HEK293 (cell line): ENCODE results near the gene TLE4.

ENCODE experiments used
- CTCF ChIA-PET: fragments of 350-600 bp; formaldehyde crosslinking; extraction: SDS; loops from one replicate; lab custom pipeline; 2021; ENCODE audit warnings: antibody characterized with exemption; lab: Yijun Ruan, JAX
- POLR2A ChIA-PET: fragments of 300-600 bp; formaldehyde crosslinking; extraction: SDS; loops from one replicate; lab custom pipeline; 2020; ENCODE audit warnings: antibody characterized with exemption, inconsistent platforms; lab: Yijun Ruan, JAX
- H3K27ac ChIP-seq: fragments of 200-500 bp; sonication (Bioruptor generic); 2 replicates; pipeline ENCODE4 v1.5.1; 2014; ENCODE audit warnings: low read depth, low read length, control low read depth, inconsistent platforms; ENCODE audit errors: extremely low read depth
- H3K36me3 ChIP-seq, 2 experiments: fragments of 200-500 bp in 1 of 2; sonication (Bioruptor generic) in 1 of 2; 1 replicate in 1 of 2; 2 replicates in 1 of 2; pipeline ENCODE4 v1.5.1; 2014 to 2017; ENCODE audit warnings: inconsistent platforms in 2 of 2, low read length in 2 of 2; ENCODE audit not compliant: control insufficient read depth in 2 of 2, insufficient read depth in 1 of 2
- H3K4me1 ChIP-seq: fragments of 200-500 bp; sonication (Bioruptor generic); 2 replicates; pipeline ENCODE4 v1.5.1; 2014; ENCODE audit warnings: mild to moderate bottlenecking, low read length, inconsistent platforms; ENCODE audit not compliant: control insufficient read depth, insufficient read depth
- H3K4me3 ChIP-seq: 2 replicates; pipeline ENCODE4 v1.5.1; 2011; ENCODE audit warnings: low read depth, mild to moderate bottlenecking, control low read depth, low read length, moderate library complexity
- H3K9me3 ChIP-seq: fragments of 200-500 bp; sonication (Bioruptor generic); 2 replicates; pipeline ENCODE4 v1.5.1; 2014; ENCODE audit warnings: low read depth, low read length, inconsistent platforms; ENCODE audit not compliant: control insufficient read depth, insufficient read depth
- FEZF1 ChIP-seq: fragments of 450-650 bp; formaldehyde crosslinking; IDR thresholded peaks from 2 replicates; pipeline ENCODE4 v1.5.1; 2016; ENCODE audit warnings: missing biosample characterization, missing genetic modification characterization
- HOXC10 ChIP-seq: sonication (generic); formaldehyde crosslinking; IDR thresholded peaks from 2 replicates; pipeline ENCODE4 v1.8.1; 2023; ENCODE audit warnings: mild to moderate bottlenecking, missing genetic modification reagents
- SCRT2 ChIP-seq: fragments of 450-650 bp; formaldehyde crosslinking; IDR thresholded peaks from 2 replicates; pipeline ENCODE4 v1.5.1; 2016; ENCODE audit warnings: missing biosample characterization, missing genetic modification characterization
- SP3 ChIP-seq: fragments of 450-650 bp; formaldehyde crosslinking; IDR thresholded peaks from 2 replicates; pipeline ENCODE4 v1.5.1; 2016; ENCODE audit warnings: missing biosample characterization, missing genetic modification characterization
- TRIM28 ChIP-seq: IDR thresholded peaks from 2 replicates; pipeline ENCODE4 v1.6.1; 2011; ENCODE audit warnings: low read length, control low read depth, borderline replicate concordance
- ZNF140 ChIP-seq: fragments of 450-650 bp; formaldehyde crosslinking; IDR thresholded peaks from 2 replicates; pipeline ENCODE4 v1.5.1; 2016; ENCODE audit warnings: missing biosample characterization, missing genetic modification characterization
- ZNF155 ChIP-seq: fragments of 450-650 bp; formaldehyde crosslinking; IDR thresholded peaks from 2 replicates; pipeline ENCODE4 v1.5.1; 2016; ENCODE audit warnings: missing biosample characterization, missing genetic modification characterization
- ZNF324 ChIP-seq: fragments of 450-650 bp; formaldehyde crosslinking; IDR thresholded peaks from 2 replicates; pipeline ENCODE4 v1.5.1; 2016; ENCODE audit warnings: missing biosample characterization, missing genetic modification characterization
- ZNF366 ChIP-seq: fragments of 450-650 bp; formaldehyde crosslinking; conservative IDR thresholded peaks from 2 replicates; pipeline ENCODE4 v1.5.1; 2016; ENCODE audit warnings: missing biosample characterization, missing genetic modification characterization
- ZNF404 ChIP-seq: fragments of 450-650 bp; formaldehyde crosslinking; IDR thresholded peaks from 2 replicates; pipeline ENCODE4 v1.5.1; 2017; ENCODE audit warnings: missing biosample characterization, missing genetic modification characterization
- ZNF510 ChIP-seq: fragments of 450-650 bp; formaldehyde crosslinking; IDR thresholded peaks from 2 replicates; pipeline ENCODE4 v1.5.1; 2018; ENCODE audit warnings: mild to moderate bottlenecking, missing genetic modification characterization, missing biosample characterization; ENCODE audit not compliant: insufficient replicate concordance
- ZNF530 ChIP-seq: fragments of 450-650 bp; formaldehyde crosslinking; IDR thresholded peaks from 2 replicates; pipeline ENCODE4 v1.5.1; 2016; ENCODE audit warnings: low read depth, missing biosample characterization, missing genetic modification characterization
- ZNF596 ChIP-seq: fragments of 450-650 bp; IDR thresholded peaks from 2 replicates; pipeline ENCODE4 v1.5.0; 2018; ENCODE audit warnings: missing biosample characterization, mild to moderate bottlenecking, missing genetic modification characterization, moderate library complexity
- ZNF626 ChIP-seq: fragments of 450-650 bp; sonication (Bioruptor Pico); formaldehyde crosslinking; IDR thresholded peaks from 2 replicates; pipeline ENCODE4 v1.5.1; 2018; ENCODE audit warnings: missing biosample characterization, missing genetic modification characterization, inconsistent platforms
- ZNF707 ChIP-seq: fragments of 450-650 bp; formaldehyde crosslinking; IDR thresholded peaks from 2 replicates; pipeline ENCODE4 v1.5.1; 2016; ENCODE audit warnings: missing biosample characterization, missing genetic modification characterization
- TF ChIP-seq, protein P1 (sequence below): fragments of 450-650 bp; formaldehyde crosslinking; IDR thresholded peaks from 2 replicates; pipeline ENCODE4 v1.5.1; 2016; ENCODE audit warnings: missing biosample characterization, missing genetic modification characterization, low read depth
- TF ChIP-seq, protein P2 (sequence below): fragments of 450-650 bp; formaldehyde crosslinking; IDR thresholded peaks from 2 replicates; pipeline ENCODE4 v1.5.1; 2017; ENCODE audit warnings: missing biosample characterization, missing genetic modification characterization
- TF ChIP-seq, protein P3 (sequence below): fragments of 450-650 bp; formaldehyde crosslinking; IDR thresholded peaks from 2 replicates; pipeline ENCODE4 v1.5.1; 2017; ENCODE audit warnings: missing biosample characterization, missing genetic modification characterization

Gene TLE4

DNA sequence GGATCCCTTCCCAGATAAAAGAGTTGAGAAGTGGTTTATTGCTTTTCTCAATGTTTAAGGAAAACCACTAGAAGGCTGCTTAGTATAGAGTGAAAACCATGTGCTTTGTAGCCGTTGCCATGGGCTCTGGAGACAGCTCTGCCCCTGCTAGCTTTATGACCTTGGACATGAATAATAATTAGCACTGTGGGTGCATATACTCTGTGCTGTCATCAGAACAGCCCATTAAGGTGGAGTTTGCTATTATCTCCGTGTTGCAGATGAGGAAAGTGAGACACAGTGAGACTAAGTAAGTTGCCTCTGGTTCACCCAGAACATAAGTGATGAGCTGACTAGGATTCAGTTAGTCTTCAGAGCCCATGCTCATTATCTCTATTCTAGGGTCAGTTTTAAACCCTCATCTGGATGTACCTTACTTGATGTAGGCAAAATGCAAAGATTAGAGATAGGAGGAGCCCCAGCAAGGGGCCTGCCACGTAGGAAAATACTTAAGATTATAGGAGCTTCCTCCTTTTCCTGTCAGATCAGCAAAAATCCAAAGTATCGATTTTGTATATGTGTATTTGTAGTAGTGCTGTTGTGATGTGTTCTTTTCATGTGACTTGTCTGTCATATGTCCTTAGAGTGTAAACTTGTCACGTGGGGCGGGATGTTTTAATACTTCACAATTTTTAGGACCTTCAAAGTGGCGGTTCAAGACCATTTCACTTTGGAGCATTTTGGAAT lies 102.5 kb downstream of the TLE4 start:
- Histone ChIP-seq H3K27ac (no peak overlapping the region), H3K36me3 (peaks cover 0 to 9% of the 10 kb centered on the region in 2 experiments; a peak in 1 of 3 replicates), H3K4me1 (no peaks in the 10 kb centered on the region), H3K4me3 (no peak overlapping the region), H3K9me3 (no peaks in the 10 kb centered on the region)
- ChIA-PET POLR2A (no interaction called here), CTCF (interaction anchor here (0.5 to 1.2 kb wide), 3 partner anchors 11 to 544 kb away, joined by 3 to 4 read pairs (median 3); no protein-coding TSS in a partner anchor)
- TF ChIP-seq TRIM28 (peak; percentile 98), ZNF155 (tag by site-specific recombination) (no peak), ZNF140 (tag by site-specific recombination) (no peak), ZNF510 (tag by site-specific recombination) (no peak), ZNF404 (tag by site-specific recombination) (no peak)
- TF ChIP-seq, protein P1, sequence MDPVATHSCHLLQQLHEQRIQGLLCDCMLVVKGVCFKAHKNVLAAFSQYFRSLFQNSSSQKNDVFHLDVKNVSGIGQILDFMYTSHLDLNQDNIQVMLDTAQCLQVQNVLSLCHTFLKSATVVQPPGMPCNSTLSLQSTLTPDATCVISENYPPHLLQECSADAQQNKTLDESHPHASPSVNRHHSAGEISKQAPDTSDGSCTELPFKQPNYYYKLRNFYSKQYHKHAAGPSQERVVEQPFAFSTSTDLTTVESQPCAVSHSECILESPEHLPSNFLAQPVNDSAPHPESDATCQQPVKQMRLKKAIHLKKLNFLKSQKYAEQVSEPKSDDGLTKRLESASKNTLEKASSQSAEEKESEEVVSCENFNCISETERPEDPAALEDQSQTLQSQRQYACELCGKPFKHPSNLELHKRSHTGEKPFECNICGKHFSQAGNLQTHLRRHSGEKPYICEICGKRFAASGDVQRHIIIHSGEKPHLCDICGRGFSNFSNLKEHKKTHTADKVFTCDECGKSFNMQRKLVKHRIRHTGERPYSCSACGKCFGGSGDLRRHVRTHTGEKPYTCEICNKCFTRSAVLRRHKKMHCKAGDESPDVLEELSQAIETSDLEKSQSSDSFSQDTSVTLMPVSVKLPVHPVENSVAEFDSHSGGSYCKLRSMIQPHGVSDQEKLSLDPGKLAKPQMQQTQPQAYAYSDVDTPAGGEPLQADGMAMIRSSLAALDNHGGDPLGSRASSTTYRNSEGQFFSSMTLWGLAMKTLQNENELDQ (tag by site-specific recombination) = no peak
- TF ChIP-seq, all 188 proteins: peak for 1

DNA sequence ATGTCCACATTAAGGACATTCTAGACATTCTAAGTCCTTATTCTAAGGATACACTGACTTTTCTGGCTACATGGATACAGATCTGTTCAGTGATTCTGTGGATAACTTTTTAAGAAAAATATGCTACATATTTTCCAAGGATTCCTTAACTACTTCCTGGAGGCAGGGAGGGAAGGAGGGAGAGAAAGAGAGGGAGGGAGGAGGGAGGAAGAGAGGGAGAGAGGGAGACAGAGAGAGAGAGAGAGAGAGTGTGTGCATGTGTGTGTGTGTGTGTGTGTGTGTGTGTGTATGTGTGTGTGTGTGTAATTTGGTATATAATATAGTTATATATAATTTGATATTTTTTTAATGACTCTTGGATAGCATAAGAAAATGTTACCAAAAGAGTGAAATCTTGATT lies 109.8 kb downstream of the TLE4 start:
- Histone ChIP-seq H3K27ac (no peak overlapping the region), H3K4me1 (no peaks in the 10 kb centered on the region), H3K4me3 (no peak overlapping the region), H3K36me3 (no peaks in the 10 kb centered on the region), H3K9me3 (no peaks in the 10 kb centered on the region)
- CTCF ChIA-PET = no interaction called here
- no peak for TF ChIP-seq SCRT2 (tag by site-specific recombination)
- TF ChIP-seq ZNF596 (tag by site-specific recombination) = 0 out of 2 replicates have a peak, but pooled peaks have one; percentile 32
- TF ChIP-seq, protein P2, sequence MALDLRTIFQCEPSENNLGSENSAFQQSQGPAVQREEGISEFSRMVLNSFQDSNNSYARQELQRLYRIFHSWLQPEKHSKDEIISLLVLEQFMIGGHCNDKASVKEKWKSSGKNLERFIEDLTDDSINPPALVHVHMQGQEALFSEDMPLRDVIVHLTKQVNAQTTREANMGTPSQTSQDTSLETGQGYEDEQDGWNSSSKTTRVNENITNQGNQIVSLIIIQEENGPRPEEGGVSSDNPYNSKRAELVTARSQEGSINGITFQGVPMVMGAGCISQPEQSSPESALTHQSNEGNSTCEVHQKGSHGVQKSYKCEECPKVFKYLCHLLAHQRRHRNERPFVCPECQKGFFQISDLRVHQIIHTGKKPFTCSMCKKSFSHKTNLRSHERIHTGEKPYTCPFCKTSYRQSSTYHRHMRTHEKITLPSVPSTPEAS (tag by site-specific recombination) = peak; percentile 67; the same call in 1 of the 2 replicates
- TF ChIP-seq, protein P3, sequence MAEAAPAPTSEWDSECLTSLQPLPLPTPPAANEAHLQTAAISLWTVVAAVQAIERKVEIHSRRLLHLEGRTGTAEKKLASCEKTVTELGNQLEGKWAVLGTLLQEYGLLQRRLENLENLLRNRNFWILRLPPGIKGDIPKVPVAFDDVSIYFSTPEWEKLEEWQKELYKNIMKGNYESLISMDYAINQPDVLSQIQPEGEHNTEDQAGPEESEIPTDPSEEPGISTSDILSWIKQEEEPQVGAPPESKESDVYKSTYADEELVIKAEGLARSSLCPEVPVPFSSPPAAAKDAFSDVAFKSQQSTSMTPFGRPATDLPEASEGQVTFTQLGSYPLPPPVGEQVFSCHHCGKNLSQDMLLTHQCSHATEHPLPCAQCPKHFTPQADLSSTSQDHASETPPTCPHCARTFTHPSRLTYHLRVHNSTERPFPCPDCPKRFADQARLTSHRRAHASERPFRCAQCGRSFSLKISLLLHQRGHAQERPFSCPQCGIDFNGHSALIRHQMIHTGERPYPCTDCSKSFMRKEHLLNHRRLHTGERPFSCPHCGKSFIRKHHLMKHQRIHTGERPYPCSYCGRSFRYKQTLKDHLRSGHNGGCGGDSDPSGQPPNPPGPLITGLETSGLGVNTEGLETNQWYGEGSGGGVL (tag by site-specific recombination) = peak; percentile 57
- TF ChIP-seq ZNF626 (tag by site-specific recombination) = no peak
- TF ChIP-seq ZNF324 (tag by site-specific recombination) = no peak
- peak; percentile 53 for TF ChIP-seq ZNF366
- POLR2A ChIA-PET = no interaction called here

DNA sequence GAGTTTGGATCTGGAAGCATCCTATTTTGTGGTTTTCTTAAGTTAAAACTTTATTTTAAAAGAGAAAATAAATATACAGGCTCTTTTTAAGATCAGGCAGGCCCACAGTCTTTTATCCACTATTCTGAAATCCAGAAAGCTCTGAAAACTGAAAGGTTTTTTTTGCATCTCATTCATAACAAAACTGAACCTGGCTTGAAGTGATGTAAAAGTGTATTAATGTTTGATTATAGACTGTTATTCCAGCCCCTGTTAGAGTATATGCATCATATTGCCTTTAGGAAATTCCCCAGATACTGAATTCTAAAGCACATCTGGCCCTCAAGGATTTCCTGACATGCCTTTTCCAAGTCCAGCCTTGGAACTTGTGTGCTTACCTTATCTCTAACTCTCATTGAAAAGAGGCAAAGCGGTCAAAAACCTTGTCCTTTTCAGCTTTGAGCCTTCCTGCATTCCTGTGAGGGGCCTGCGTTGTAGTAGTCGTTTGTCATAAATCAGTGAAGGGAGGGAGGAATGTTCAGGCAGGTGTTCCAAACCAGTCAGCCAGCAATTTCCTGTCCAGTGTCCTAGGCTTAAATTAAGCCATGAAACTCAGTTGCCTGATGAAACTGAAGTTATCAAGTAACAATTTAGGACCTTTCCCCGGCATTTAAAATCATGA lies 110.4 kb downstream of the TLE4 start:
- H3K9me3 ChIP-seq = no peaks in the 10 kb centered on the region
- POLR2A ChIA-PET = interaction anchor here (1.2 kb wide), 1 partner anchor 111 kb away, joined by 3 read pairs; the partner anchor contains the start of gene TLE4
- TF ChIP-seq ZNF707 (tag by site-specific recombination) (no peak), HOXC10 (CRISPR knock-in tag) (no peak), FEZF1 (tag by site-specific recombination) (peak; percentile 76), ZNF530 (tag by site-specific recombination) (no peak), SP3 (tag by site-specific recombination) (no peak), TRIM28 (peak; percentile 85)
- TF ChIP-seq, all 188 proteins: peak for 2
- peaks cover 0 to 3% of the 10 kb centered on the region in 2 experiments; a peak in 1 of 3 replicates for H3K36me3 ChIP-seq
- H3K27ac ChIP-seq = no peak overlapping the region
- no peak overlapping the region for H3K4me3 ChIP-seq
- CTCF ChIA-PET = no interaction called here
- H3K4me1 ChIP-seq = no peaks in the 10 kb centered on the region
